Measurements from ENCODE around the gene CCR5AS.

Gene CCR5AS

GRCh38 chr3:46354984-46355383, 51.9 kb downstream of the CCR5AS start:
- Histone ChIP-seq H2BK5ac (ENCODE audit: low read length) (no peak overlapping the region), H3K23ac (ENCODE audit: low read depth, low read length, poor library complexity) (no peak overlapping the region), H2AK5ac (ENCODE audit: low read depth, low read length) (no peak overlapping the region), H3K4me1 (ENCODE audit: control insufficient read depth in 2 of 2, insufficient read depth in 1 of 2, low read depth in 1 of 2, low read length in 2 of 2) (peaks cover 0 to 4% of the 10 kb centered on the region in 2 donors), H4K91ac (ENCODE audit: low read depth, low read length, poor library complexity) (no peak overlapping the region), H3K9me3 (replicated peaks in 1 of 2; ENCODE audit: control insufficient read depth in 2 of 2, insufficient read depth in 1 of 2, low read depth in 1 of 2, low read length in 2 of 2) (no peaks in the 10 kb centered on the region), H3K79me1 (ENCODE audit: low read depth, low read length) (no peaks in the 10 kb centered on the region), H2BK120ac (ENCODE audit: low read depth, low read length) (no peak overlapping the region), H2BK12ac (ENCODE audit: low read length) (no peak overlapping the region), H4K8ac (ENCODE audit: low read depth, low read length) (no peak overlapping the region), H3K4ac (ENCODE audit: low read length) (no peak overlapping the region), H3K4me2 (ENCODE audit: insufficient read depth, low read length, poor library complexity, severe bottlenecking) (no peak overlapping the region), H3K27ac (replicated peaks; ENCODE audit: low read length) (no peak overlapping the region), H3K27me3 (ENCODE audit: control insufficient read depth in 3 of 3, insufficient read depth in 3 of 3, low read depth in 1 of 3, low read length in 3 of 3) (peaks cover 0 to 11% (median 0%) of the 10 kb centered on the region in 3 experiments), H2AFZ (ENCODE audit: low read length) (no peak overlapping the region), H3K9ac (ENCODE audit: low read depth, low read length, poor library complexity) (no peak overlapping the region), H3K36me3 (replicated peaks in 1 of 2; ENCODE audit: control insufficient read depth in 2 of 2, insufficient read depth in 2 of 2, low read length in 2 of 2) (no peaks in the 10 kb centered on the region), H3K4me3 (ENCODE audit: low read length in 2 of 2) (no peak overlapping the region), H3K18ac (ENCODE audit: low read length) (no peak overlapping the region), H3K14ac (ENCODE audit: low read length) (no peak overlapping the region), H2BK15ac (ENCODE audit: low read length) (no peak overlapping the region)
- DNase-seq (ENCODE audit: low spot score): no peak

DNA sequence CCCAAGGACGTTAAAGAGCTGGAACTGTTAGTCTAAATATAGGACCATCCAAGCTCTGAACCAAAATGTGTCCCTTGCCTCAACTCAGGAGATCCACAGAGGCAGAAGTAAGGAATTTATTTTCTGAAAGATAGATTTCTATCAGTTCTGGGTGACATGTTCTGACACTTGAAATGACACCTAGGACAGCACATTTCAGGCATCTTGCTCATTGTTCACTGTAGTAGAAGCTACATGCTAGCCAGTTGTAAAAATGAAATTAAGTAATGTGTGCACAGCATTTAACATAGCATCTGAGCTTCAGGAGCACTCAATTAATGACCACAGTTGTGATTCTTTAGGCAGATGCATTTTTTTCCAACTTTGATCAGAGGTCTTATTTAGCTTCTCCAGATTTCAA, 52.4 kb downstream of the CCR5AS start:
- no peak overlapping the region for H2BK12ac ChIP-seq (ENCODE audit: low read length)
- no peak overlapping the region for H3K27ac ChIP-seq (replicated peaks; ENCODE audit: low read length)
- H3K9me3 ChIP-seq (replicated peaks in 1 of 2; ENCODE audit: control insufficient read depth in 2 of 2, insufficient read depth in 1 of 2, low read depth in 1 of 2, low read length in 2 of 2): no peaks in the 10 kb centered on the region
- H3K4me2 ChIP-seq (ENCODE audit: insufficient read depth, low read length, poor library complexity, severe bottlenecking): no peak overlapping the region
- no peak overlapping the region for H3K23ac ChIP-seq (ENCODE audit: low read depth, low read length, poor library complexity)
- H4K8ac ChIP-seq (ENCODE audit: low read depth, low read length): no peak overlapping the region
- H4K91ac ChIP-seq (ENCODE audit: low read depth, low read length, poor library complexity): no peak overlapping the region
- H2BK5ac ChIP-seq (ENCODE audit: low read length): no peak overlapping the region
- no peaks in the 10 kb centered on the region for H3K36me3 ChIP-seq (replicated peaks in 1 of 2; ENCODE audit: control insufficient read depth in 2 of 2, insufficient read depth in 2 of 2, low read length in 2 of 2)
- no peak overlapping the region for H3K18ac ChIP-seq (ENCODE audit: low read length)
- no peak overlapping the region for H2AK5ac ChIP-seq (ENCODE audit: low read depth, low read length)
- WGBS, 2 donors (ENCODE audit: extremely low coverage in 2 of 2, insufficient read length in 2 of 2, insufficient replicate concordance in 1 of 2): no CpG with 5 or more reads among the region's 1 CpG
- no peak overlapping the region for H3K14ac ChIP-seq (ENCODE audit: low read length)
- no peak overlapping the region for H3K9ac ChIP-seq (ENCODE audit: low read depth, low read length, poor library complexity)
- no peak overlapping the region for H2BK15ac ChIP-seq (ENCODE audit: low read length)
- peaks cover 0 to 11% (median 0%) of the 10 kb centered on the region in 3 experiments for H3K27me3 ChIP-seq (ENCODE audit: control insufficient read depth in 3 of 3, insufficient read depth in 3 of 3, low read depth in 1 of 3, low read length in 3 of 3)
- peaks cover 0 to under 1% of the 10 kb centered on the region in 2 donors for H3K4me1 ChIP-seq (ENCODE audit: control insufficient read depth in 2 of 2, insufficient read depth in 1 of 2, low read depth in 1 of 2, low read length in 2 of 2)
- no peak overlapping the region for H3K4ac ChIP-seq (ENCODE audit: low read length)
- no peak overlapping the region for H2BK120ac ChIP-seq (ENCODE audit: low read depth, low read length)
- no peak overlapping the region for H3K4me3 ChIP-seq (ENCODE audit: low read length in 2 of 2)
- H3K79me1 ChIP-seq (ENCODE audit: low read depth, low read length): no peaks in the 10 kb centered on the region
- no peak for DNase-seq (ENCODE audit: low spot score)
- no peak overlapping the region for H2AFZ ChIP-seq (ENCODE audit: low read length)

GRCh38 chr3:46353647-46354410, 53.0 kb downstream of the CCR5AS start, which contains the start of gene CCR2:
CCR2 (plus strand) TSS chr3:46354111; CDS start chr3:46357528, 3,417 bp downstream.
- peaks cover 0 to 10% (median 0%) of the 10 kb centered on the region in 3 experiments for H3K27me3 ChIP-seq (ENCODE audit: control insufficient read depth in 3 of 3, insufficient read depth in 3 of 3, low read depth in 1 of 3, low read length in 3 of 3)
- no CpG with 5 or more reads among the region's 7 CpGs for WGBS, 2 donors (ENCODE audit: extremely low coverage in 2 of 2, insufficient read length in 2 of 2, insufficient replicate concordance in 1 of 2)

DNA sequence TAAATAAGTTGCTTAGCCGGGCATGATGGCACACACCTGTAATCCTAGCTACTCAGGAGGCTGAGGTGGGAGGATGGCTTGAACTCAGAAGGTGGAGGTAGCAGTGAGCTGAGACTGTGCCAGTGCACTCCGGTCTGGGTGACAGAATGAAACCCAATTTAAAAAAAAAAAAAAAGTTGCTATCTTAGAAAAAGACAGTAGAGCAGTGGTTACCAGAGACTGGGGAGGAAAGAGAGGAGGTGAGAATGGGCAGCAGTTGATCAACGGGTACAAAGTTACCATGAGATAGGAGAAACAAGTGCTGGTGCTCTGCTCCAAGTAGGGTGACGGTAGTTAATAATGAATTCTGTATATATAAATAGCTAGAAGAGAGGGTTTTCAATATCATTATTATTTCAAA, 53.8 kb downstream of the CCR5AS start:
- Histone ChIP-seq H2BK12ac (ENCODE audit: low read length) (no peak overlapping the region), H3K79me1 (ENCODE audit: low read depth, low read length) (no peaks in the 10 kb centered on the region), H3K23ac (ENCODE audit: low read depth, low read length, poor library complexity) (no peak overlapping the region), H3K9me3 (replicated peaks in 1 of 2; ENCODE audit: control insufficient read depth in 2 of 2, insufficient read depth in 1 of 2, low read depth in 1 of 2, low read length in 2 of 2) (no peaks in the 10 kb centered on the region), H3K14ac (ENCODE audit: low read length) (no peak overlapping the region), H2AK5ac (ENCODE audit: low read depth, low read length) (no peak overlapping the region), H3K36me3 (replicated peaks in 1 of 2; ENCODE audit: control insufficient read depth in 2 of 2, insufficient read depth in 2 of 2, low read length in 2 of 2) (no peaks in the 10 kb centered on the region), H3K27me3 (ENCODE audit: control insufficient read depth in 3 of 3, insufficient read depth in 3 of 3, low read depth in 1 of 3, low read length in 3 of 3) (peaks cover 0 to 7% (median 0%) of the 10 kb centered on the region in 3 experiments), H3K4me3 (ENCODE audit: low read length in 2 of 2) (no peak overlapping the region), H3K18ac (ENCODE audit: low read length) (no peak overlapping the region), H3K4me2 (ENCODE audit: insufficient read depth, low read length, poor library complexity, severe bottlenecking) (no peak overlapping the region), H3K27ac (replicated peaks; ENCODE audit: low read length) (no peak overlapping the region), H4K8ac (ENCODE audit: low read depth, low read length) (no peak overlapping the region), H2BK5ac (ENCODE audit: low read length) (no peak overlapping the region), H3K4me1 (ENCODE audit: control insufficient read depth in 2 of 2, insufficient read depth in 1 of 2, low read depth in 1 of 2, low read length in 2 of 2) (no peaks in the 10 kb centered on the region), H2BK15ac (ENCODE audit: low read length) (no peak overlapping the region), H4K91ac (ENCODE audit: low read depth, low read length, poor library complexity) (no peak overlapping the region), H2BK120ac (ENCODE audit: low read depth, low read length) (no peak overlapping the region), H3K4ac (ENCODE audit: low read length) (no peak overlapping the region), H2AFZ (ENCODE audit: low read length) (no peak overlapping the region), H3K9ac (ENCODE audit: low read depth, low read length, poor library complexity) (no peak overlapping the region)
- DNase-seq (ENCODE audit: low spot score): no peak
- WGBS, 2 donors (ENCODE audit: extremely low coverage in 2 of 2, insufficient read length in 2 of 2, insufficient replicate concordance in 1 of 2): no CpG with 5 or more reads among the region's 4 CpGs

More at GRCh38 chr3:46353647-46354410, 53.0 kb downstream of the CCR5AS start, which contains the start of gene CCR2:
- H2AK5ac ChIP-seq (ENCODE audit: low read depth, low read length): no peak within 1 kb of the TSS
- no peak within 1 kb of the TSS for H3K27ac ChIP-seq (replicated peaks; ENCODE audit: low read length)
- no peaks in the 10 kb centered on the region for H3K36me3 ChIP-seq (replicated peaks in 1 of 2; ENCODE audit: control insufficient read depth in 2 of 2, insufficient read depth in 2 of 2, low read length in 2 of 2)
- no peak within 1 kb of the TSS for H2BK5ac ChIP-seq (ENCODE audit: low read length)
- H3K23ac ChIP-seq (ENCODE audit: low read depth, low read length, poor library complexity): no peak within 1 kb of the TSS
- no peak within 1 kb of the TSS for H3K9ac ChIP-seq (ENCODE audit: low read depth, low read length, poor library complexity)
- H2BK15ac ChIP-seq (ENCODE audit: low read length): no peak within 1 kb of the TSS
- no peak within 1 kb of the TSS for H2BK12ac ChIP-seq (ENCODE audit: low read length)
- no peak within 1 kb of the TSS for H4K91ac ChIP-seq (ENCODE audit: low read depth, low read length, poor library complexity)
- no peak within 1 kb of the TSS for H2AFZ ChIP-seq (ENCODE audit: low read length)
- no peak within 1 kb of the TSS for H3K4ac ChIP-seq (ENCODE audit: low read length)
- H3K9me3 ChIP-seq (replicated peaks in 1 of 2; ENCODE audit: control insufficient read depth in 2 of 2, insufficient read depth in 1 of 2, low read depth in 1 of 2, low read length in 2 of 2): no peaks in the 10 kb centered on the region
- no peak within 1 kb of the TSS for H4K8ac ChIP-seq (ENCODE audit: low read depth, low read length)
- H3K79me1 ChIP-seq (ENCODE audit: low read depth, low read length): no peaks in the 10 kb centered on the region
- H3K4me2 ChIP-seq (ENCODE audit: insufficient read depth, low read length, poor library complexity, severe bottlenecking): no peak within 1 kb of the TSS
- DNase-seq (ENCODE audit: low spot score): no peak
- H3K4me3 ChIP-seq (ENCODE audit: low read length in 2 of 2): no peak within 1 kb of the TSS
- no peak within 1 kb of the TSS for H3K14ac ChIP-seq (ENCODE audit: low read length)
- no peaks in the 10 kb centered on the region for H3K4me1 ChIP-seq (ENCODE audit: control insufficient read depth in 2 of 2, insufficient read depth in 1 of 2, low read depth in 1 of 2, low read length in 2 of 2)
- peak within 1 kb of the TSS; percentile 21 for H3K18ac ChIP-seq (ENCODE audit: low read length)
- no peak within 1 kb of the TSS for H2BK120ac ChIP-seq (ENCODE audit: low read depth, low read length)
